Spleen (tissue), 7 donors: ENCODE results near the gene INF2.

Experiments used
- POLR2AphosphoS5 ChIP-seq, 3 donors: sonication (generic); formaldehyde crosslinking; IDR thresholded peaks; one replicate each; pipeline ENCODE4 v1.5.1; 2017; ENCODE audit warnings: antibody characterized with exemption in 3 of 3
- TF ChIP-seq, protein P1 (sequence below), 11 experiments: fragments of 200-600 bp in 7 of 11; fragments of 450-650 bp in 4 of 11; sonication (generic) in 4 of 11; IDR thresholded peaks in 8 of 11; conservative IDR thresholded peaks in 3 of 11; 1 replicate in 7 of 11; 2 replicates in 4 of 11; pipeline versions ENCODE4 v1.4.0 to v1.8.0; 2016 to 2021; ENCODE audit warnings: antibody characterized with exemption in 11 of 11, inconsistent platforms in 4 of 11, mild to moderate bottlenecking in 1 of 11
- donor health status: DM: no; HTN: no; CAD: no; lungs with moderate emphysema.
- donor health status: DM: no; HTN: no; CAD: no.
- donor health status: DM: no; HTN: no; CAD: no.

- TF ChIP-seq, protein P1, sequence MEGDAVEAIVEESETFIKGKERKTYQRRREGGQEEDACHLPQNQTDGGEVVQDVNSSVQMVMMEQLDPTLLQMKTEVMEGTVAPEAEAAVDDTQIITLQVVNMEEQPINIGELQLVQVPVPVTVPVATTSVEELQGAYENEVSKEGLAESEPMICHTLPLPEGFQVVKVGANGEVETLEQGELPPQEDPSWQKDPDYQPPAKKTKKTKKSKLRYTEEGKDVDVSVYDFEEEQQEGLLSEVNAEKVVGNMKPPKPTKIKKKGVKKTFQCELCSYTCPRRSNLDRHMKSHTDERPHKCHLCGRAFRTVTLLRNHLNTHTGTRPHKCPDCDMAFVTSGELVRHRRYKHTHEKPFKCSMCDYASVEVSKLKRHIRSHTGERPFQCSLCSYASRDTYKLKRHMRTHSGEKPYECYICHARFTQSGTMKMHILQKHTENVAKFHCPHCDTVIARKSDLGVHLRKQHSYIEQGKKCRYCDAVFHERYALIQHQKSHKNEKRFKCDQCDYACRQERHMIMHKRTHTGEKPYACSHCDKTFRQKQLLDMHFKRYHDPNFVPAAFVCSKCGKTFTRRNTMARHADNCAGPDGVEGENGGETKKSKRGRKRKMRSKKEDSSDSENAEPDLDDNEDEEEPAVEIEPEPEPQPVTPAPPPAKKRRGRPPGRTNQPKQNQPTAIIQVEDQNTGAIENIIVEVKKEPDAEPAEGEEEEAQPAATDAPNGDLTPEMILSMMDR (IDR thresholded peaks at IDR 0.05 in 8 of 11, conservative IDR thresholded peaks at IDR 0.05 in 3 of 11) = no peak
- TF ChIP-seq POLR2AphosphoS5 (IDR thresholded peaks at IDR 0.05) = no peak
Observed at GRCh38 chr14:104758981-104759969, 69.9 kb downstream of the INF2 start.
